GM21515 (cell line): ENCODE data around the gene LIME1.
"Not testable (repeated sequence)": the region's sequence is repeated elsewhere in the genome, so short reads cannot be mapped to it uniquely, and the experiment has no call there.

Source experiments
- ATAC-seq: cut with Tn5 transposase; IDR thresholded peaks from one replicate; pipeline ENCODE4 v1.9.1; 2021; ENCODE audit not compliant: unreplicated experiment

Gene LIME1

GRCh38 chr20:63769891-63770474, 33.5 kb downstream of the LIME1 start:
- ATAC-seq = no peak

DNA sequence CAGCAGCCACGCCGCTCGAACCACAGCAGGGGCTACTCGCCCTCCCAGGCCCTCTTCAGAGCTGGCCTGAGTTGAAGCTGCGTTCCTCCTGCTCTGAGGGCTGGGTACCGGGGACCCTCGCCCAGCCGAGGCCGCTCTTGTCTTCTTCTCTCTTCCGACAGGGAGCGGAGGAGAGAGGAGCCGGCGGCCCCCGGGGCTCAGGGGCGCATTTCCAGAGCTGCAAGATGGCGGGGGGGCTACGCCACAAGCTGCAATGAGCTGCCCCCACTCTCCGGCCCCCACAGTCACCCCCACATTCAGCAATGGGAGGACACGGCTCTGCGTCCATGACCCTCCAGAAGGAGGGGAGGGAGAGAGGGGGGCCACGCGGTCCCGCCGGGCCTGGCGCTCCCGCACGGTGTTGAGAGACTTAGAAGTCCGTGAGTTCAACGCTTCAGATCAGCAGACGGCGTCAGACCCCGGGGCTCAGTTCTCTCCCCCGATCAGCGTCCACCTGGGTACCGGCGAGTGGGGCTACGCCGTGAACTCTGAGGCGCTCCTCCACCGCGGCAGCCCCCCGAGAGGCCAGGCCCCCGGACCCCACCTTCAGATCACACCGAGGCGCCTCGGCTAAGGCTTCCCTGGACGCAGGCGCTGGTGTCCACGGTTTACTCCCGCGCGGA, 34.7 kb downstream of the LIME1 start:
- no peak for ATAC-seq

DNA sequence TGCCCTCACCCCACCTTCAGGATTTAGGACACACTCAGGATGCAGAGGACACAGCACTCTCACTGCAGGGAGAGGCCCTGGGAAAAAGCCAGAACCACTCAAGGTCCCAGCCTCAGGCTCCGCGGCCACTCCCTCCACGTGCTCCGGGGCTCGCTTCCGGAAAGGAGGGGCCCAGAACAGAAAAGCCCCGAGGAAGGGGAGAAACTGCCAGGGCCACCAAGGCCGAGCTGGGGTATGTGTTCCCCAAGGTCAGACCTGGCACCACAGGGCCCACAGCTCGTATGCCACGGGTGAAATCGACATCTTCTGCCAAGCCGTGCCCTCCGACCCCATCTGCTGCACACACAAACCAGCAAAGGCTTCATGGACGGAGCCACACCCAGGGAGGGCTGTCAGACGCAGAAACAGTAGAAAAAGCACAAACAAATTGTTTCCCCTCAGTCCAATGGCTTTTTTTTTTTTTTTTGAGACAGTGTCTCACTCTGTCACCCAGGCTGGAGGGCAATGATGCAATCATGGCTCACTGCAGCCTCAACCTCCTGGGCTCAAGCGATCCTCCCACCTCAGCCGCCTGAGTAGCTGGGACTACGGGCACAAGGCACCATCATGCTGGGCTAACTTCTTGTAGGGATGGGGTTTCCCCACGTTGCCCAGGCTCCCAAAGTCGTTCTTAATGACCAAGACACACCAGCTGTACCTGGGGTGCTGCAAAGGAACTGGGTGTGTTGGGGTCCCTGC, 36.5 kb downstream of the LIME1 start:
- no peak for ATAC-seq

- ATAC-seq = no peak
Observed at GRCh38 chr20:63773571-63774241, 37.2 kb downstream of the LIME1 start.

DNA sequence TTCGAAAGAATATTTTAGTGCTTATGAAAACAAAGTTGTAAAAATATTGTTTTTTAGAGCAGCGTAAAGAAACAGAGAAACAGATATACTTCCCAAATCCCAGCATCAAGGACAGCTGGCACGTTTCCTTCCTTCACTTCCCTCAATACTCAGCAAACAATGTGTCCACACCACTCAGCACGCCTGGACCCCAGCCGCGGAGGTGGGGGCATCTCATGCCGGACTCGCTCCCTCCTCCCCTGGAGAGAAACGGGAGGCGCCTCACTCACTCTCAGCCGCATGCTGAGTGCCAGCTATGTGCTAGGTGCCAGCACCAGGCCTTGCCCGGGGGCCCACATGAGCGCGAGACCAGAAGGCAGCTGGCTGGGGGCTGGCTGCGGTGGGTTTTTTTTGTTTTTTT, 37.8 kb downstream of the LIME1 start:
- no peak for ATAC-seq

DNA sequence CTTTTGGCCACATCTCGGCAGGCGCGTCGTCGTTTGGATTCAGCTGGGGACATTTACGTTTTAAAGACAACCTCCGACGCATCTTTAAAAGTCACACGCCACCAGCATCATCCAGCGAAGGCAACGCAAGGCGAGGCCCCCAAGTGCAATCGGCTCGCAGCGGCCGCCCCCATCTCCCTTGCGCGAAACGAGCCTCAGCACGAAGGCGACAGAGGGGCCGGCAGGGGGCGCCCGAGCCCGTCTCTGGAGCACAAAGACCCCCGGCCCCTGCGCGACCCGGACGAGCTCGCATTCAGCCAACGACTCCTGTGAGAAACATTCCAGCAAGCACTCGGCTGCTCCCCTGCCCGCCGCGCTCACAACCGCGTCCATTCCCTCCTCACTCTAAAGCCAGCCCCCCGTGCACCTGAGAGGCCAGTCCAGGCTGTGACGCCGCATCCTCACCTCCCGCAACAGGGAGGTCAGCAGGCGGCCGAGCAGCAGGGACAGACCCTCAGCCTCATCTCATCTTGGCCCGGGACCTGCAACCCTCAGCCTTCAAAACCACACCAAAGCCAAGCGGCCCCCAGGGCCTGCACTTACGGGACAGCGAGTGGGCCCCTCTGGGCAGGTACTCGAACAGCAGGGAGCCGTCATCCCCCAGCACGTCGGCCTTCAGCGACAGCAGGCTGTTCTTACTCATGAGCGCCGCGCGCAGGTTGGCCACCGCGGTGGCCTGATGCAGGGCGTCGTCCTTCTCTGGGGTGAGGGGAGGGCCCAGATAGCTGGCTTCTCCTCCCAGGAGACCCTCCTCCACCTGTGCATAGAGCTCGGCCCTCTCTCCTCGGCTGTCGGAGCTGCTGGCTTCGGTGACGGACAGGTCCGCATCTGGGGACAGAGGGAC, 38.9 kb downstream of the LIME1 start:
- ATAC-seq = no peak

DNA sequence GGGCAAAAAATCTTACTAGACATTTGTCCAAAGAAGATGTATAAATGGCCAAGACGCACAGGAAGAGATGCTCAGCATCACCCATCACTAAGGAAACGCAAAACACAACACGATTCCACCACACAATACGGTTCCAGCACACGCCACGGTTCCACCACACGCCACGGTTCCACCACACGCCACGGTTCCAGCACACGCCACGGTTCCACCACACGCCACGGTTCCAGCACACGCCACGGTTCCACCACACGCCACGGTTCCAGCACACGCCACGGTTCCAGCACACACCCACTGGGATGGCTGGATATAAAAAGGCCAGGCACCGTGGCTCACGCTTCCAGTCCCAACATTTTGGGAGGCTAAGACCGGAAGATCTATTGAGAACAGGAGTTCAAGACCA, 40.4 kb downstream of the LIME1 start:
- not testable (repeated sequence) for ATAC-seq

GRCh38 chr20:63777614-63778013, 41.1 kb downstream of the LIME1 start:
- no peak for ATAC-seq

DNA sequence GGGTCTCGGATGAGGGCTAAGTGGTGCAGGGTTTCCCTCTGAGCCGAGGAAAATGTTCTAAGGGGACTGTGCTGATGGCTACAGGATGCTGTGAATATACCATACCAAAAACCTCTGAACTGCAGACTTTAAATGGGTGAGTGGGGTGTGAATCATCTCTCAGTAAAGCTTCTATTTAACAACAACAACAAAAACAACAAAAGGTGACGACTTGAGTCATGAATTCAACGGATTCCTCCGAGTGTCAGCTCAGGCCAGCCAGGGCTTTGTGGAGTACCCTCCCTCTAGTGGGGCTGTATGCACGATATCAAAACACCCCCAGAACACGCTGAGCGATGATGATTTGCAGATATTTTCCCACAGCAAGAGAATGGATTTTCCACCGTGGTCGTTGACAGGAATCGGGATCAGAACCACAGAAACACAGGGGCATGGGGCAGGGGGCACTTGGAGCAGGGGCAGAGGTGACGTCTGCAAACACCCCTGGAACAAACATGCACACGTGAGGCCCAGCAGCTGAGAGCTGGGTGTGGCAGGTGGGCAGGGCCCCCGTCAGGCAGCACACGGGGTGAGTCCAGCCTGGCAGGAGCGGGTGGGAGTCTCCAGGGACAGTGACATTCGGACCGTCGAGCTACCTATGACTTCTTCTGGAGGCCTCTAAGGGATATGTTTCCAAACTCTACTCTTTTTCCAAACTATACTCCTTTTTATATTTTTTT, 41.7 kb downstream of the LIME1 start:
- ATAC-seq = no peak

DNA sequence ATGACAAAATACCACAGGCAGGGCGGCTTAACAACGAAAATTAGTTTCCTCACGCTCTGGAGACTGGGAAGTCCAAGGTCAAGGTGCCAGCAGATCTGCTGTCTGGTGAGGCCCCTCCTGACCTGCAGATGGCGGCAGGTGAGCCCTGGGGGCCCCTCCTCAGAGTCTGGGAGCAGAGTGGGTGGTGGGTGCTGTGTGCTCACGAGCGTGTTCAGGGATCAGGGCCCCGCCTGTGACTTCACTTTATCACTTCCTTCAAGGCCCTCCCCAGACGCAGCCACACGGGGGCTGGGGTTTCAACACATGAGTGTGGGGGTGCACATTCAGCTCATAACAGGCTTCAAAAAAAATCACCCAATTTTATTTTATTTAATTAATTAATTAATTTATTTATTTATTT, 42.4 kb downstream of the LIME1 start:
- ATAC-seq = no peak

DNA sequence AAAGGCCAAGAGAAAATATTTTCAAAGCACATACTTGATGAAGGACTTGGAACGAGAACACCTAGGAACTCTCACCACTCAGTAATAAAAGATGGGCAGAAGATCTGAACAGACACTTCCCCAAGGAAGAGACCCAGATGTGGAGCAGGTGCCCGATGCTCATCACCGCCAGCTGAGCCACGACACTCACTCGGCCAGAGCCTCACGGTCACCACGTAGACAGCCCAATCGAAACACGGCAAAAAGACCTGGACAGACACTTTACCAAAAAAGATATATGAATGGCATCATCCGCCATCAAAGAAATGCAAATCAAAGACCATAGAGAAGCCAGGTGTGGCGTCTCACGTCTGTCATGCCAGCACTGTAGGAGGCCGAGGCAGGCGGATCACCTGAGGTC, 44.7 kb downstream of the LIME1 start:
- no peak for ATAC-seq

GRCh38 chr20:63782051-63782471, 45.6 kb downstream of the LIME1 start:
- no peak for ATAC-seq

DNA sequence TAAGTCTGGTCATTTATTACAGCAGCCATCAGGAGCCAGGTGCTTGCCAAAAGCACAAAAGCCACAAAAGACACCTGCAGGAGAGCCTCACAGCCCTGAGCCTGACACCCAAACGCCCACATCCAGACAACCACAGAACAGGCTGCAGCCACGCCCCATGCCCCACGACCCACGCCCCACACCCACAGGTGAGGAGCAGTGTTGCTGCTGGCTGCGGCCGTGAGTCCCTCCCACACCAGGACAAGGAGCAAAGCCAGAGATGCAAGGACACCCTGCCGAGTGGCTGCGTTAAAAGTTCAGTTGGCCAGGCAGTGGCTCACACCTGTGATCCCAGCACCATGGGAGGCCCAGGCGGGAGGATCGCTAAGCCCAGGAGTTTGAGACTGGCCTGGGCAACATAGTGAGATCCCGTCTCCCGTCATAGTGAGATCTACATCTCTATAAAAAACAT, 46.1 kb downstream of the LIME1 start:
- ATAC-seq = no peak

DNA sequence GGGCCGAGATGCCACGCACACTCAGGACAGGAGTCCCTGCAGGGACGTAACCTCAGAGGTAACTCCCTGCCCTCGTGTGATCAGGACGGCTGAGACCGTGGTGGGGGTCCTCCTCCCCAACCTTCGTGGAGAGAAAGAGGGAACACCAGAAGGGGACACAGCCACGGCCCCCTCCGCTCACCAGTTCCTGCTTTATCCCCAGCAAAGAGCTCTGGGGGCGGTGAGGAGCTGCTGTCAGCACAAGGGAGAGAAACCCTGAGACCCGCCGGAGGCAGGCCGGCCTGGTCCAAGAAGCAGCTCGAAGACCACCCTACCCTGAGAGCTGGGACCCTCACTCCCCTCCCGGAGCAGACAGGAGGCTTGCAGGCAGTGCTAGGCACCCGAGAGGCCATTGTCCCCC, 47.5 kb downstream of the LIME1 start:
- no peak for ATAC-seq

- no peak for ATAC-seq
Observed at GRCh38 chr20:63785691-63786131, 49.2 kb downstream of the LIME1 start.

DNA sequence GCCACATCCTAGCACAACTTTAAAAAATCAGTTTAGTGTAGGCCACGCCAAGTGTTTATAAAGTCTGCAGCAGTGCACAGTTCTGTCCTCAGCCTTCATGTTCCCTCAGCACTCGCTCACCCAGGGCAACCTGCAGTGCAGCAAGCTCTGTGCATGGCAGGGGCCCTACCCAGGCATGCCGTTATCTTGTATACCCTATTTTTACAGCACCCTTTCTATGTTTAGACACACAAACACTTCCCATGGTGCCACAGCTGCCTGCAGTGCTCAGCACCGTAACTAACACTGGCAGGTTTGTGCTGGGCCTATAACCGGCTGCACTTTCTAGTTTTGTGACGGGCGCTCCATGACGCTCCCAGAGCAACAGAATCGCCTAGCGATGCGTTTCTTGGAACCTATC, 50.8 kb downstream of the LIME1 start:
- no peak for ATAC-seq

GRCh38 chr20:63787749-63788148, 51.3 kb downstream of the LIME1 start:
- no peak for ATAC-seq
